GM18526 (cell line): ENCODE data around the gene PPP2R5A.

Source experiments
- POLR2A ChIP-seq: IDR thresholded peaks from 3 replicates; pipeline ENCODE4 v1.6.1; 2011; ENCODE audit not compliant: insufficient read length; ENCODE audit errors: extremely low read depth

PPP2R5A gene

GRCh38 chr1:212402666-212403321 is 117.6 kb downstream of the PPP2R5A start:
- TF ChIP-seq POLR2A = no peak

GRCh38 chr1:212410231-212410820 is 125.1 kb downstream of the PPP2R5A start:
- TF ChIP-seq POLR2A = no peak
